Measurements from ENCODE around the gene TCIRG1.

Gene TCIRG1

GRCh38 chr11:68009391-68010089, 29.3 kb upstream of the TCIRG1 start:
- TF ChIP-seq, protein P1, sequence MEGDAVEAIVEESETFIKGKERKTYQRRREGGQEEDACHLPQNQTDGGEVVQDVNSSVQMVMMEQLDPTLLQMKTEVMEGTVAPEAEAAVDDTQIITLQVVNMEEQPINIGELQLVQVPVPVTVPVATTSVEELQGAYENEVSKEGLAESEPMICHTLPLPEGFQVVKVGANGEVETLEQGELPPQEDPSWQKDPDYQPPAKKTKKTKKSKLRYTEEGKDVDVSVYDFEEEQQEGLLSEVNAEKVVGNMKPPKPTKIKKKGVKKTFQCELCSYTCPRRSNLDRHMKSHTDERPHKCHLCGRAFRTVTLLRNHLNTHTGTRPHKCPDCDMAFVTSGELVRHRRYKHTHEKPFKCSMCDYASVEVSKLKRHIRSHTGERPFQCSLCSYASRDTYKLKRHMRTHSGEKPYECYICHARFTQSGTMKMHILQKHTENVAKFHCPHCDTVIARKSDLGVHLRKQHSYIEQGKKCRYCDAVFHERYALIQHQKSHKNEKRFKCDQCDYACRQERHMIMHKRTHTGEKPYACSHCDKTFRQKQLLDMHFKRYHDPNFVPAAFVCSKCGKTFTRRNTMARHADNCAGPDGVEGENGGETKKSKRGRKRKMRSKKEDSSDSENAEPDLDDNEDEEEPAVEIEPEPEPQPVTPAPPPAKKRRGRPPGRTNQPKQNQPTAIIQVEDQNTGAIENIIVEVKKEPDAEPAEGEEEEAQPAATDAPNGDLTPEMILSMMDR (IDR thresholded peaks at IDR 0.05): no peak
- no peak for DNase-seq (ENCODE audit: low spot score)
- Histone ChIP-seq H3K4me3 (peak overlapping the region; percentile 70), H3K27ac (peak overlapping the region; percentile 88 to 99)

DNA sequence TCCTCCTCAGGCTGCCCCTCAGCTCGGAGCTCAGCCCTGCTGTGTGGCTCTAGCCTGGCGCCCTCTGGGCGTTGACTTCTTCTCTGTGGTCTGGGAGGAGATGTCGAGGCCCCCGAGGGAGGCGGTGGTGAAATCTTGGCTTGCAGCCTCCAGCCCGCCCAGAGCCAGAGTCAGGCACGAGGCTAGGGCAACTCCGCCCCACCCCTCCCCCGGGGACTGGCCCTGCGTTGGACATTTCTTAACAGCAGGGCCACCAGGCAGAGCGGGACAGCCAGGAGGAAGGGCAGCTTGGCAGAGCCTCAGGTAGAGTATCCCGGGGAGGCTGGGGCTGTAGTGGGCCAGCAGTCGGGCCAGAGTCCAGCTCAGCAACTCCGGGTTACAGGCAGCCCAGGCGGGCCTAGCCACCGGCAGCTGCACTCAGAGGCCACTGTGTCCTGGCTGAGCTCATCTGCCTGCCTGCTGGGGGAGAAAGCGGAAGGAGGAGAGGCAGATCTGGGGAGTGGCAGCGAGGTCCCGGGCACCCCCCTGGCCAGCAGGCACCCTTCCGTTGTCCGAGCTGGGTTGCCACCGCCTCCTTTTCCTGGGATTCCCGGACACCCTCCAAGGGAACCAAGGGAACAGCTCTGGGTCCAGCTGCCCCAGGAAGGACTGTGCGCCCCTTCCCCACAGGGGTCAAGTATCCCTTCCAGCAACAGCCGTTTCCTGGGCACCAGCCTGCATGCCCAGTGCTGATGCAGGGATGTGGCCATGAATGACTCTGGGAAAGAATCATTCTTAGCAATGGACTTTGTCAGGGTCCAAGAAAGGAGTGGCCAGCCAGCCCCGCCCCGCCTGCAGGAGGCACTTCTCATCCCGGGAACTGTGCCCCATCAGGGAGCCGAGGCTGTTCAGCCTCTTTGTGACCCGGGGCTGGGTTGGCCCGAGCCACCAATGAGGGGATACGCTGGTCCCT, 28.5 kb upstream of the TCIRG1 start, which contains the start of gene ALDH3B1:
Gene ALDH3B1 (plus strand): TSS at position 238 of the 952 bp plus-strand sequence. CDS start 4,971 bp downstream, outside the sequence.
- peak; percentile 99 for DNase-seq (ENCODE audit: low spot score)
- Histone ChIP-seq H3K27ac (peak within 1 kb of the TSS; percentile 88 to 99), H3K4me3 (peak within 1 kb of the TSS; percentile 70)
- TF ChIP-seq, protein P1 (IDR thresholded peaks at IDR 0.05): no peak

DNA sequence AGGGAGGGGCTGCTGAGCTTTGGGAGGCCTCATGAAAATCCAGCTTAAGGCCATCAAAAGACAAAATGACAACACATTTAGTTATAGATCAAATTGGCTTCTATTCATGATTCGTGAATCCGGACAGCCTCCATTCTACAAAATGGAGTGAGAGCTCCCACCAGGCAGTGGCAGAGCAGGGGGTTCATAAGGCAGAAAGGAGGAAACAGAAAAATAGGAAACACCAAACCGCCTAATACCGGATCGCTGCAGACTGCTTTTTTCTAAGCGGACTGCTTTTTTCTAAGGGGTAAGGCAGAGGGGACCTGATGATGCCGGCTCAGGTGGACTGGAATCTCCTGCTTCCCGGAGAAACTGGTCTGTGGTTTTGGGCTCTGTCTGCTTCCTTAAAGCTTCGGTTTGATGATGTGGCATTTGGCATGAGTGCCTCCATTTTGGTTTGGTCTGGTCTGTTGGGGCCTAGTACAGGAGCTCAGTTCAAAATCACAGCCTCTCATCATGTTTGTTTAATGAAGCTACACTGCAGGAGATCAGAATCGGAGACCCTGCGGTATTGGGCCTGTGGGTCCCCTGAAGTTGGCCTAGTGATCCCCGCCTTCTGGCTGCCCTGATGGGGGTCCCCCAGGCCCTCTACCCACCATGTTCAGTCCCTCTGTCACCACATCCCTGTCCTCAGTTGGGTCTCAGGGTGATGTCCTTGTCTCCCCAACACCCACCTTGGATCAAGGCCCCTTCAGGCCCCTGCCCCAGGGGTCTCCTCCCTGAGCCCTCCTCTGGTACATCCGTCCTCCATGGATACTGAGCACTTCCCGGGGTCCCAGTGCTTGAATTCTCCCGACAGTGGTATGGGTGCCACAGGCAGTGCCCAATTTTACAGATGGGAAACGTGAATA, 27.5 kb upstream of the TCIRG1 start:
- Histone ChIP-seq H3K4me3 (peak overlapping the region; percentile 70), H3K27ac (peak overlapping the region; percentile 88 to 99)
- no peak for DNase-seq (ENCODE audit: low spot score)
- TF ChIP-seq, protein P1 (IDR thresholded peaks at IDR 0.05): no peak

- no peak for DNase-seq (ENCODE audit: low spot score)
- peak overlapping the region; percentile 88 to 99 for H3K27ac ChIP-seq
- TF ChIP-seq, protein P1 (IDR thresholded peaks at IDR 0.05): no peak
- H3K4me3 ChIP-seq: no peak overlapping the region
Measured at GRCh38 chr11:68012044-68012842, 26.6 kb upstream of the TCIRG1 start.

- peak overlapping the region; percentile 88 to 99 for H3K27ac ChIP-seq
- peak overlapping the region; percentile 39 for H3K4me3 ChIP-seq
- TF ChIP-seq, protein P1 (IDR thresholded peaks at IDR 0.05): no peak
- peak; percentile 93 for DNase-seq (ENCODE audit: low spot score)
Measured at GRCh38 chr11:68012843-68013610, 25.8 kb upstream of the TCIRG1 start.
